H7 (cell line): ENCODE measurements around the gene LASP1NB.

Experiments used
- DNase-seq: peaks from one replicate; pipeline ENCODE4 v3.0.0; 2012
- H3K27me3 ChIP-seq: 2 replicates; pipeline ENCODE4 v1.6.0; 2011; ENCODE audit warnings: mild to moderate bottlenecking, low read length; ENCODE audit not compliant: control insufficient read depth, insufficient read depth
- H3K36me3 ChIP-seq: replicated peaks from 2 replicates; pipeline ENCODE4 v1.5.1; 2011; ENCODE audit warnings: low read length; ENCODE audit not compliant: control insufficient read depth, insufficient read depth
- H3K4me3 ChIP-seq: 2 replicates; pipeline ENCODE4 v1.5.1; 2011; ENCODE audit warnings: low read depth, mild to moderate bottlenecking, control low read depth, low read length, moderate library complexity; ENCODE audit not compliant: insufficient read depth

Gene LASP1NB

DNA sequence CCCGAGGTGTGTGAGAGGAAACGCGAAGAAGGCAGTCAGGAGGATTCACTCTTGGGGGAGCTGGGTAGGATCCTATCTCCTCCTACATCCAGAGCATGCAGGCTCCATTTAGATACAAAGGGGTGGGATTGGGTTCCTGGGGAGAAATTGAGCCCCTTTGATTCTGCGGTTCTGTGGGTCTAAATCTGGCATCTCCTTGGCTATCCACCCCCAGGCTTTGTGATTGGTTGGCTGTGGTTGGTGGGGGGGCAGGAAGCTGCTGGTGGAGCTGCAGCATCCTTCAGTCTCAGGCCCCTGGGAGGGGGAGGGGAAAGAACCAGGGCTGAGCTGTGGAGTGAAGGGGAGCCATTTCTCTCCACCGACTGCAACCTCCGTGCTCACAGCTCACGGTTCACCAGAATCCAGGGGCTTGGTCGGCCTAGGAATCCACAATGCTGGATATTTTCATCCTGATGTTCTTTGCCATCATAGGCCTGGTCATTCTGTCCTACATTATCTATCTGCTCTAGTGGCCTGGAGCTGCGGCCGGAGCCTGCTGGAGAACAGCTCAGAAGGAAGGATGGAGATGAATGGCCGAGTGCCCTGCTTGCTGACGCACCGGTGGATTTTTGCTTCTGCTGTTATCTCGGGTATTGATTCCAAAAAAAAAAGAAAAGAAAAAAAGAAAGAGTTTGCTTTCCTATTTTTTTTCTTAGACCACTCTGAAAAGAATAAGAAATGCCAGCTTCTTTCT lies at the start of gene LASP1NB:
TSS of gene LASP1NB (plus strand) at position 352 of the 733 bp plus-strand sequence.
- H3K36me3 ChIP-seq: no peaks in the 10 kb centered on the region
- DNase-seq: peak; percentile 73
- no peak within 1 kb of the TSS for H3K4me3 ChIP-seq
- no peaks in the 10 kb centered on the region for H3K27me3 ChIP-seq

GRCh38 chr17:38877130-38877851 lies 48.1 kb upstream of the LASP1NB start:
- H3K36me3 ChIP-seq: peaks cover 12% of the 10 kb centered on the region
- H3K27me3 ChIP-seq: no peaks in the 10 kb centered on the region
- peak; percentile 68 for DNase-seq
- no peak overlapping the region for H3K4me3 ChIP-seq

DNA sequence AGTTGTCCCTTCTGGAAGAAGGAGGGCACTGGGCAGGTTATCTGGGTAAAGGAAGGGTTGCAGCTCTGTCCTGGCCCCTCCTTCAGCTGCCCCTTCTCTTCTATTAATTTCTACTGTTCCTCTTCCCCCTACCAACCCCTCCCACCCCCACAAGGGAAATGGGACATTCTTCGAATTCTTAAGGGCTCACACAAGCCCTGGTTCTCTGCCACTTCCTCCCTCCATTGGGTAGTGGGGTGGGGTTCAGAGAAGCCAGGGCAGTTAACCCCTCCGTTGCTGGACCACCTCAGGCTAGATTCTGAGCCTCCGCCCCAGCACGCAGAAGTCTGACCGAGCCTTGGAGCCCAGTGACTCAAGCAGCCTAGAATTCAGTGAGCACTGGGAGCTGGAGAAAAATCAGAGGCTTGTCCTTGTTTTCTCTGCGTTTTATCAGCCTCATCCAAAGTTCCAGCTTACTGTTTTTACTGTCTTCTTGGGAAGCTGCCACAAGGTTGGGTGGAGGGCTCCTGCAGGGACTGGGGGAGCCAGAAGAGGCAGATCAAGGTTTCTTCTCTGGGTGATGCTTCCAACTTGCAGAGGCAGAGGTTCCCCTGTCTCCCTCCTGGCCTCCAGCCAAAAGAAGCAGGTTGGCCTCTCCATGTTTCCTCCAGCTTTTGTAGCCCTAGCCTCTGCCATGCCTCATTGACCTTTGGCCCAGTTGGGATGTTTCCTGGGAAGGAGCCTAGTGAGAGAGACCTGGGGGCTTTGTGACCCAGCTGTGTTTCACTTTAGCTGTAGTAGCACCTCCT lies 45.3 kb upstream of the LASP1NB start:
- H3K36me3 ChIP-seq: peaks cover 16% of the 10 kb centered on the region
- H3K4me3 ChIP-seq: no peak overlapping the region
- no peaks in the 10 kb centered on the region for H3K27me3 ChIP-seq
- DNase-seq: peak; percentile 95

- no peak overlapping the region for H3K4me3 ChIP-seq
- no peak for DNase-seq
- H3K36me3 ChIP-seq: peaks cover 19% of the 10 kb centered on the region
- H3K27me3 ChIP-seq: no peaks in the 10 kb centered on the region
Observed at GRCh38 chr17:38881600-38882191, 43.7 kb upstream of the LASP1NB start.

DNA sequence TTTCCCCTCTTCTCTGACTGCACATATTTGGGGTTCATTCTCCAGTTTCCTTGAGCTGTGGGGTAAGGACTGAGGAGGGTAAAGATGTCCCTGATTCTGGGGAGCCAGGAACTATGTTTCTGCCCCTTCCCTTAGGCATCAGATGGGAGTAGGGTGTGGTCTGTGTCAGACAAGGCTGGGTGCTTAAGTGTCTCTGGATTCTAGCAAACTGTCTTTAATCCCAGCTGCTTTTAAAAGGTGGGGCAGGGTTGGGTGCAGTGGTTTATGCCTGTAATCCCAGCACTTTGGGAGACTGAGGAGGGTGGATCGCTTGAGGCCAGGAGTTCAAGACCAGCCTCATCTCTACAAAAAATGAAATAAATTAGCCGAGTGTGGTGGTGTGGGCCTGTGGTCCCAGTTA lies 42.5 kb upstream of the LASP1NB start:
- Histone ChIP-seq H3K27me3 (no peaks in the 10 kb centered on the region), H3K4me3 (no peak overlapping the region), H3K36me3 (peaks cover 18% of the 10 kb centered on the region)
- no peak for DNase-seq

GRCh38 chr17:38883592-38884526 lies 41.6 kb upstream of the LASP1NB start:
- no peaks in the 10 kb centered on the region for H3K27me3 ChIP-seq
- no peak overlapping the region for H3K4me3 ChIP-seq
- no peak for DNase-seq
- H3K36me3 ChIP-seq: peaks cover 16% of the 10 kb centered on the region

DNA sequence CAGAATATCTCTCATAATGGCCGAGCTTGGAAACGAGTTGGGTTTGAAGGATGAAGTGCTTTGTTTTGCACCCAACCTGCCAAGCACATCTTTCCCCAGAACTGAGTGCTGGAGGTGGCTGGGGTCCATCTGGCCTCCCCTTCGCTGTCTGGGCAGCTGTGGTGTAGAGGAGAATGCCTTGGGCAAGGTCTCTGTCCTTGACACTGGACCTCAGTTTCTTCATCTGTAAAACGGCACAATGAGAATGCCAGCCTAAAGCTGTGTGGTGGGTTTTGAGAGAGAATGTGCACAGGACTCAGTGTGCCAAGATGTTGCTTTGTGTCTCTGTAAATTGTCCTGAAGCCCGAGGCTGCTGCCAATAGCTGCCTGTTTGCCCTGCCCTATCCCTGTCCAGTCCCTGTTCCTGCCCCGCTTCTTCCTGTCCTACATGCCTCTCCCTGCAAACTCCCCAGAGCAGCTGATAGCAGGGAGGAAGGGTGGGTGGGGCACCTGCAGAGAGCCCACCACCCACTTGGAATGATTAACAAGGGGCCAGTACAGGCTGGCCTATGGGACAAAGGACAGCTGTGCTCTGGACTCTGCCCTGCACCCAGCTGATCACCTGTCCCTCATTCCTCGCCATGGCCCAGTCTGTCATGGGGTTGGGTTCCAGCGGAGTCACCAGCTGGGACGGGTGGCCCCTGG lies 40.2 kb upstream of the LASP1NB start:
- Histone ChIP-seq H3K36me3 (peaks cover 18% of the 10 kb centered on the region), H3K27me3 (no peaks in the 10 kb centered on the region), H3K4me3 (no peak overlapping the region)
- DNase-seq: no peak

- no peak overlapping the region for H3K4me3 ChIP-seq
- DNase-seq: peak; percentile 82
- no peaks in the 10 kb centered on the region for H3K27me3 ChIP-seq
Observed at GRCh38 chr17:38885728-38886642, 39.4 kb upstream of the LASP1NB start.

DNA sequence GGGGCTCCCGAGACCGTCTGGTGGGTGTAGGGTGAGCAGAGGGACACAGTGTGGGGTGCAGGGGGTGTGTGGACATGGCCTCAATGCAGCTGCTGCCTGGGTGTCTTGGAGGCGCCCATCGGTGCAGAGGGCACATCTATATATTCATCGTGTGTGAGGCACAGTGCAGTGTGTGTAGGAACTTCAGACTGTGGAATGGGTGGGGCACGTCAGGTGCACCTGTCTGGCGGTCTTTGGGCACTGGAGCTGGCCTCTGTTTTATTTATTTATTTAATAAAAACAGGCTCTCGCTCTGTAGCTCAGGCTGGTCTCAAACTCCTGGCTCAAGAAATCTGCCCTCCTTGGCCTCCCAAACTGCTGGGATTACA lies 38.8 kb upstream of the LASP1NB start:
- no peak for DNase-seq
- Histone ChIP-seq H3K27me3 (no peaks in the 10 kb centered on the region), H3K36me3 (peaks cover 19% of the 10 kb centered on the region), H3K4me3 (no peak overlapping the region)

More at GRCh38 chr17:38885728-38886642, 39.4 kb upstream of the LASP1NB start:
- H3K36me3 ChIP-seq: peaks cover 16% of the 10 kb centered on the region

GRCh38 chr17:38888842-38889241 lies 36.6 kb upstream of the LASP1NB start:
- Histone ChIP-seq H3K27me3 (no peaks in the 10 kb centered on the region), H3K4me3 (no peak overlapping the region), H3K36me3 (peaks cover 22% of the 10 kb centered on the region)
- no peak for DNase-seq

DNA sequence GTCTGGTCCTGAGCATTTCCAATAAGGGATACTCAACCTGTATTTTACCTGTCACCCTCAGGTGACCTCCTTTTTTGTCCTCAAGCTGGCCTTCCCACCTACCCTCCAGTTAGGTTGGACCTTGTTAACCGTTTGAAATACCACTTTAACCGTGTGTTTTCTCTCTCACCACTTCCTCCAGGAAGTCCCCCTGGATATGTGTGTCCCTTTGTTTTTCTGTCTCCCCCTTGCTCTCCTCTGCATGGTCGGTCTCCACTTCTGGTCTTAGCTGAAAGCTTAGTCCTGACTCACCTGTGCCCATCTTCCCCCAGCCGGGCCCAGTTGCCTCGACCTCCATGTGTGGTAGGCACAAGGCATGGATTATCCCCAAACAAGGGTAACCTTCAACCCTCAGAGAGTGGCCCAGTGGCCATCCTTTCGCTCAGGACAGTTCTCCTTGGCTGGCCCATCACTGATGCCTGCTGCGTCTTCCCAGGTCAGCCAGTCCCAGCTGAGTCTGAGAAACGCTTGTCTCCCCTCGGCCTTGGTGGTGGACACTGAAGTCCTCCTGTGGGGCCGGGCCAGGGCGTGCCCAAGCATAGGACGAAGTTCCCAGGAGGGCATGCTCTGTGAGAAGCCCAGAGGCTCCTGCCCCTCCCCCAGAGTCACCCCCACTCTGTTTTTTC lies 35.5 kb upstream of the LASP1NB start:
- Histone ChIP-seq H3K36me3 (peaks cover 24% of the 10 kb centered on the region), H3K4me3 (no peak overlapping the region), H3K27me3 (no peaks in the 10 kb centered on the region)
- no peak for DNase-seq

DNA sequence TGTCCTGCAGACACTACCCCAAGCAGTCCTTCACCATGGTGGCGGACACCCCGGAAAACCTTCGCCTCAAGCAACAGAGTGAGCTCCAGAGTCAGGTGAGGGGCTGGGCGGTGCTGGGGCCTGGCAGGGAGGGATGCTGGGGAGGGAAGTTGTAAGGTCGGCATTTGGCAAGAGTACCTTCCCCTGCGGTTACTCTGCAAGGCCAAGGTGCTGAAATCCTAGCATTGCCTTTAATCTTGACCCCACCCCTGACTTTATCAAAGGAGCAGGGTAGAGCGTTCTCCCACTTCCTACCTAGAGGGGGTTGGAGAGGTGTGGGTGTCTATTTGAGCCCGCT lies 35.0 kb upstream of the LASP1NB start:
- DNase-seq: no peak
- H3K27me3 ChIP-seq: no peaks in the 10 kb centered on the region
- H3K4me3 ChIP-seq: no peak overlapping the region
- H3K36me3 ChIP-seq: peaks cover 21% of the 10 kb centered on the region
